RWPE1 (cell line): ENCODE results near the gene EDC3.
"Not testable (repeated sequence)": the region's sequence is repeated elsewhere in the genome, so short reads cannot be mapped to it uniquely, and the experiment has no call there.

Source experiments
- CTCF ChIA-PET: fragments of 350-600 bp; sonication (Branson Sonifier 250); formaldehyde crosslinking; extraction: SDS; loops from one replicate; lab custom pipeline; 2021; lab: Yijun Ruan, JAX
- POLR2A ChIA-PET: fragments of 400-600 bp; formaldehyde crosslinking; extraction: SDS; loops from one replicate; lab custom pipeline; 2020; ENCODE audit warnings: antibody characterized with exemption; ENCODE audit not compliant: low non-redundant PET; lab: Yijun Ruan, JAX
- DNase-seq: peaks from one replicate; pipeline ENCODE4 v3.0.0; 2012; ENCODE audit warnings: low spot score
- H3K27ac ChIP-seq: fragments of 450-650 bp; 2 replicates; pipeline ENCODE4 v1.5.1; 2017
- CTCF ChIP-seq: fragments of 450-650 bp; conservative IDR thresholded peaks from 2 replicates; pipeline ENCODE4 v1.5.1; 2017; ENCODE audit warnings: low read depth, mild to moderate bottlenecking

The EDC3 gene

GRCh38 chr15:74630284-74631086, 65.3 kb downstream of the EDC3 start:
- peak overlapping the region; percentile 51 for H3K27ac ChIP-seq
- ChIA-PET POLR2A (no interaction called here), CTCF (interaction anchor here (0.6 to 14.2 kb wide), 7 partner anchors 8 to 255 kb away, joined by 3 to 258 read pairs (median 5); no protein-coding TSS in a partner anchor)
- no peak for DNase-seq
- TF ChIP-seq CTCF, result no peak

GRCh38 chr15:74629696-74630095, 66.1 kb downstream of the EDC3 start:
- H3K27ac ChIP-seq, result peak overlapping the region; percentile 51
- CTCF ChIA-PET, POLR2A ChIA-PET, DNase-seq: not testable (repeated sequence)

DNA sequence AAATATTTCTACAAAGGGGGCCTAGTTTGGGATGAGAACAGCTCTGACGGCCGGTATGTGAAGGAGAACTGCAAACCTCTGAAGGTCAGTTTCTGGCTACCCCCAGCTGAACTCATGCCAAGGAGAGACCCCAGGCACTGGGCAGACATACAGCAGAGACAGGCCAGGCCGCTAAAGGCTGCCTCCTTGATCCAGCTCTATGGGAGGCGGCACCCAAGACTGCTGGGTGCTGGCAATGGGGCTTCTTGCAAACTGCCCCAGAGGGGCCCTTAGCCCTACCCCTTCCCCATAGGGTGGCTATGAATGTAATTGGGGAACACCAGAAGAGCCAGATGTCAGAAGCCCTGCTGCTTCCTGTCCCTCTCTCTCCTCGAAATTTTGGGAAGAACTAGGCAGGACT, 66.9 kb downstream of the EDC3 start:
- ChIA-PET CTCF (no interaction called here), POLR2A (no interaction called here)
- H3K27ac ChIP-seq, result peak overlapping the region; percentile 45
- no peak for TF ChIP-seq CTCF
- DNase-seq, result no peak

- CTCF ChIA-PET, result interaction anchor here (0.8 kb wide), 1 partner anchor 105 kb away, joined by 5 read pairs; no protein-coding TSS in a partner anchor
- H3K27ac ChIP-seq, result peak overlapping the region; percentile 45
- no peak for TF ChIP-seq CTCF
- POLR2A ChIA-PET, result no interaction called here
- no peak for DNase-seq
Measured at GRCh38 chr15:74628199-74628598, 67.6 kb downstream of the EDC3 start.

- peak overlapping the region; percentile 45 for H3K27ac ChIP-seq
- ChIA-PET POLR2A (no interaction called here), CTCF (interaction anchor here (0.8 kb wide), 1 partner anchor 105 kb away, joined by 5 read pairs; no protein-coding TSS in a partner anchor)
- no peak for DNase-seq
- TF ChIP-seq CTCF, result no peak
Measured at GRCh38 chr15:74627766-74628165, 68.1 kb downstream of the EDC3 start.

- no peak for TF ChIP-seq CTCF
- DNase-seq, result no peak
- ChIA-PET POLR2A (no interaction called here), CTCF (interaction anchor here (0.7 kb wide), 1 partner anchor 144 kb away, joined by 4 read pairs; no protein-coding TSS in a partner anchor)
- peak overlapping the region; percentile 45 for H3K27ac ChIP-seq
Measured at GRCh38 chr15:74626752-74627692, 68.8 kb downstream of the EDC3 start.
